Brain microvascular endothelial cell (primary cell): ENCODE results near the gene RASGRF1.
"Not testable (repeated sequence)": the region's sequence is repeated elsewhere in the genome, so short reads cannot be mapped to it uniquely, and the experiment has no call there.

Experiments
- DNase-seq: peaks from one replicate; pipeline ENCODE4 v3.0.0-alpha.2; 2020
- H3K27ac ChIP-seq: fragments of 250-450 bp; sonication (Bioruptor Pico); 2 replicates; pipeline ENCODE4 v1.5.1; 2020; ENCODE audit warnings: mild to moderate bottlenecking, moderate library complexity
- H3K27me3 ChIP-seq: fragments of 250-450 bp; sonication (Bioruptor Pico); replicated peaks from 2 replicates; pipeline ENCODE4 v1.5.1; 2020; ENCODE audit warnings: mild to moderate bottlenecking
- H3K36me3 ChIP-seq: fragments of 250-450 bp; sonication (Bioruptor Pico); replicated peaks from 2 replicates; pipeline ENCODE4 v1.5.1; 2020; ENCODE audit warnings: mild to moderate bottlenecking
- H3K4me3 ChIP-seq: 2 replicates; pipeline ENCODE4 v1.5.1; 2011; ENCODE audit warnings: low read depth, mild to moderate bottlenecking, control low read depth, low read length, moderate library complexity
- in situ Hi-C: cut with HindIII; loops from 2 replicates; pipeline ENCODE4 v1.10.0; 2017; ENCODE audit warnings: low sequenced_read_pairs, low pct_ligation_motif_present
- TF ChIP-seq, protein P1 (sequence below): IDR thresholded peaks from 2 replicates; pipeline ENCODE4 v1.5.1; 2011; ENCODE audit warnings: low read depth, mild to moderate bottlenecking, moderate library complexity, low read length, control low read depth, inconsistent platforms; ENCODE audit errors: missing control alignments

The RASGRF1 gene

DNA sequence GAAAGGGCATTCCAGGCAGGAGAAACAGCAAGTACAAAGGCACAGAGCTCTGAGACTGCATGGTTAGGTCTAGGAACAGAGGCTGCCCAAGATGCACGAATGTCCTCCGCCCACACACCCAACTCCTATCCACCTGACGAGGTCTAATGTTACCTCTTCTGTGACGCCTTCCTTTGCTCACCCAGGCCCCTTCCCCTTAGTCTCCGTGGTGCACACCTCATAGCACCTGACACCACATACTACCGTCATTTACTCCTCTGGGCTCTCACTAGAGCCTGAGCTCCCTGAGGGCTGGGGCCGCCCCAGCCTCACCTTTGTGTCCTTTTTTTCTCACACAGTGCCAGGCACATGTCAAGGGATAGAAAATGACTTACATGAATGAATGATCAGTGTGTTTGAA lies 31.0 kb upstream of the RASGRF1 start:
- DNase-seq: no peak
- Histone ChIP-seq H3K27ac (no peak overlapping the region), H3K27me3 (no peaks in the 10 kb centered on the region), H3K4me3 (no peak overlapping the region), H3K36me3 (no peaks in the 10 kb centered on the region)
- TF ChIP-seq, protein P1, sequence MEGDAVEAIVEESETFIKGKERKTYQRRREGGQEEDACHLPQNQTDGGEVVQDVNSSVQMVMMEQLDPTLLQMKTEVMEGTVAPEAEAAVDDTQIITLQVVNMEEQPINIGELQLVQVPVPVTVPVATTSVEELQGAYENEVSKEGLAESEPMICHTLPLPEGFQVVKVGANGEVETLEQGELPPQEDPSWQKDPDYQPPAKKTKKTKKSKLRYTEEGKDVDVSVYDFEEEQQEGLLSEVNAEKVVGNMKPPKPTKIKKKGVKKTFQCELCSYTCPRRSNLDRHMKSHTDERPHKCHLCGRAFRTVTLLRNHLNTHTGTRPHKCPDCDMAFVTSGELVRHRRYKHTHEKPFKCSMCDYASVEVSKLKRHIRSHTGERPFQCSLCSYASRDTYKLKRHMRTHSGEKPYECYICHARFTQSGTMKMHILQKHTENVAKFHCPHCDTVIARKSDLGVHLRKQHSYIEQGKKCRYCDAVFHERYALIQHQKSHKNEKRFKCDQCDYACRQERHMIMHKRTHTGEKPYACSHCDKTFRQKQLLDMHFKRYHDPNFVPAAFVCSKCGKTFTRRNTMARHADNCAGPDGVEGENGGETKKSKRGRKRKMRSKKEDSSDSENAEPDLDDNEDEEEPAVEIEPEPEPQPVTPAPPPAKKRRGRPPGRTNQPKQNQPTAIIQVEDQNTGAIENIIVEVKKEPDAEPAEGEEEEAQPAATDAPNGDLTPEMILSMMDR: no peak
- in situ Hi-C loops: no loop called here

DNA sequence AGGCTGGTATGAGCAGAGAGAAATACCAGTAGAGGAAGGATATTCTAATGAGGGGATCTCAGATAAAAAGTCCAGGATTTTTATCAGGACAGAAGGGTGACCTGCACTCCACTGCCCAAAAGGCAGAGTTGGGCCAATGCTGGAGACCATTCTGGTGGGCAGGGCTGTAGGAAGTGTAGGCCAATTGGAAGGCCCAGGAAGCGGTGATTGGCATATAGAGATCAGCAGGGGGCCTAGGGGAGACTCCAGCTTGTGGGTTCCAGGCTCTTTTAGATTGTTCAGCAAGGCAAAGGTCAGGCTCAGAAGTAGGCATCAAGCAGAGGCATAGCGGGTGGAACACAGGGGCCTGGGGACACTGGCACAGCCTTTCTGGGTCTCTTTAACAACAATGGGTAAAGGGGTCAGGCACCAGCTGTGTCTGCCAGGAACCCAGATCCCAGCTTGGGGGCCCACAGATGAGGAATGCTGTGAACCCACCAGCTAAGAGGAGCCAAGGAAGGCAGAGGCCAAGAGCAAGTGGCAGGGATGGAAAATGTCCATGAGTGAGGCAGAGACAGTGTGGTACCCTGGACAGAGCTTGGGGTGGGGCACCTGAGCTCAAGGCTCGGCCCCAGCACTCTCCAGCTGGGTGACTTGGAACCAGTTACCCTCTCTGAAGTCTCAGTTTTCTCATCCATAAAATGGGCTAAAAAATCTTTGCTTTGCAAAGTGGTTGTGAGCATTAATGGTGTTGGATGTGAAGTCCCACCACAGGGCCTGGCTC lies 27.0 kb upstream of the RASGRF1 start:
- H3K27ac ChIP-seq: no peak overlapping the region
- H3K4me3 ChIP-seq: no peak overlapping the region
- DNase-seq: no peak
- in situ Hi-C loops: no loop called here
- H3K36me3 ChIP-seq: no peaks in the 10 kb centered on the region
- no peaks in the 10 kb centered on the region for H3K27me3 ChIP-seq
- TF ChIP-seq, protein P1: no peak

DNA sequence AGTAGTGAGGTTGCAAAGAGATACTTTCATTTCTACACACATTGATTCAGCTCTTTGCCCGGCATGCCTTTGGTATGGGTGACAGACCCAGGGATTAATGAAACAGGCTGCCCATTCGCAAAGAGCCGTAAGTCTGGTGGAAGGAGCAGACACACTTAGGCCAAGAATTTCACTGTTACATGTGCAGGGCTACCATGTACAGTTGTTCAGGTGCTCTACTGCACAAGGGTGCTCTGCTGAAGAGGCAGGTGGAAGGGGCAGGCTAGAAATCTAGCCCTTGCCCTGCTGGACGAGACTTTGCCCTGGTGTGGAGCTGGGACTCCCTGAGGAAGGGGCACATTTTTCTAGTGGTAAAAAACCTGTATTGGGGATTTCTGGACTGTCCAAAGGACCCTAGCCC lies 26.2 kb upstream of the RASGRF1 start:
- in situ Hi-C loops: no loop called here

DNA sequence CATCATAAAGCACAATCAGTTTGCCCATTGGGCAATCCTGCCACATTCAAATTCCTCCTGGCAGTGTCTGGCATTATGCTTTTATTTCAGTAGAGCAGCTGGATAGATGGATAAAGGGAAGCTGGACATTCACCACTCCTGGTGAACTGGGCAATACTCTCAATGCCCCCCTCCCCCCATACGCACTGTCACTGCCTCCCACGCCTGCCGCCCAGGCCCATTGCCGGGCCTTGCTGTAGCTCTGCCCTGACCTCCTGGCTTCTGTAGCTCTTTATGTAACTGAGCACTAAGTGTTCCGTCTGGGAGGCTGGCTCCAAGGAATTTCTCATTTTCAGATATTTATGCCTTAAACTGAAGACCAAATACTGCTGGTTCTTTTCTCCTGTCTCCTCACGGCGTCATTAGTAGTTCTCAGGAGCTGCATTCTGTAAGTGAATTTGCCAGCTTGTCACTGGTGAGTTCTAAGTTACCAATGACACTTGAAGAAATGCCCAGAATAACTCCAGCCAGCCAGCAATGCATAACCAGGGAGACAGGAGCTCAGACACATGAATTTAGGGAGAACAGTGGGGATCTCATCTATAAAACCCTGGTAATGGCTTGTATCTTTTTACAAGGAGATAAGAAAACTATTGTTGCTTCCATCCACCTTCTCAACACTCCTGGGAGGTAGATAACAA lies 25.5 kb upstream of the RASGRF1 start:
- no peak for DNase-seq
- no peaks in the 10 kb centered on the region for H3K27me3 ChIP-seq
- in situ Hi-C loops: no loop called here
- TF ChIP-seq, protein P1: no peak
- no peaks in the 10 kb centered on the region for H3K36me3 ChIP-seq
- no peak overlapping the region for H3K4me3 ChIP-seq
- no peak overlapping the region for H3K27ac ChIP-seq

More for the DNA sequence above, 26.2 kb upstream of the RASGRF1 start:
- H3K36me3 ChIP-seq: no peaks in the 10 kb centered on the region
- no peak overlapping the region for H3K4me3 ChIP-seq
- H3K27ac ChIP-seq: no peak overlapping the region
- TF ChIP-seq, protein P1: no peak
- DNase-seq: no peak
- H3K27me3 ChIP-seq: no peaks in the 10 kb centered on the region

DNA sequence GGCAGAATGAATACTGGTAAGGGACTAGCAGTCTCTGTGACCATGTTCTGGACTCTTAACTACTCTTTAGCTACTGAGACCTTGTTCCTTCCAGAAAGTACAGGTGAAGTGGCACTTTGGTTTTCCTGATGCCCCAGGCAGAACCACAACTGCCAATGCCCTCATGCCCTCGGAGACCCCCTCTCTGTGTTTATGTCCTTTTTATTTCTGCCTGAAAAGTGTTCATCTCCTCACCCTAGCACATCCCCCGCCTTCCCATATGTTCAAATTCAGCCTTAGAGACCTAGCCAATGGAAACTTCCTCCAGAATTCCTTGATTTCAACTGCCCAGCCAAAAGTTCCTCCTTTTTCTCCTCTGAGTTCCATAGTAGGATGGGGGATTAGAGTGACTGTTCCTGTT lies 23.3 kb upstream of the RASGRF1 start:
- TF ChIP-seq, protein P1: no peak
- Histone ChIP-seq H3K36me3 (no peaks in the 10 kb centered on the region), H3K27me3 (no peaks in the 10 kb centered on the region), H3K4me3 (no peak overlapping the region), H3K27ac (no peak overlapping the region)
- in situ Hi-C loops: no loop called here
- DNase-seq: no peak

DNA sequence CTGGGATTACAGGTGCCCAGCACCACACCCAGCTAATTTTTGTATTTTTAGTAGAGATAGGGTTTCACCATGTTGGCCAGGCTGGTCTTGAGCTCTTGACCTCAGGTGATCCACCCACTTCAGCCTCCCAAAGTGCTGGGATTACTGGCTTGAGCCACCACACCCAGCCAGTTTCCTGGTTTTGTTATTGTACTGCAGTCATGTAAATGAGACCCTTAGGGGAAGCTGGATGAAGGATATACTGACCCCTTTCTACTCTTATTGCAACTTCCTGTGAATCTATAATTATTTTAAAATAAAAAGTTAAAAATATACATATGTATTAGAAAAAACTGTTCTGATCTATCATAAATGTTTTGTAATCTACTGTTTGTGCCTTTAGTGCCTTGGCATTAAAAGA lies 20.8 kb upstream of the RASGRF1 start:
- H3K27ac ChIP-seq, H3K4me3 ChIP-seq, in situ Hi-C loops, DNase-seq, H3K36me3 ChIP-seq, H3K27me3 ChIP-seq: not testable (repeated sequence)
